ENCODE results near the gene SPATA6.
"Not testable (repeated sequence)": the region's sequence is repeated elsewhere in the genome, so short reads cannot be mapped to it uniquely, and the experiment has no call there.

The SPATA6 gene

DNA sequence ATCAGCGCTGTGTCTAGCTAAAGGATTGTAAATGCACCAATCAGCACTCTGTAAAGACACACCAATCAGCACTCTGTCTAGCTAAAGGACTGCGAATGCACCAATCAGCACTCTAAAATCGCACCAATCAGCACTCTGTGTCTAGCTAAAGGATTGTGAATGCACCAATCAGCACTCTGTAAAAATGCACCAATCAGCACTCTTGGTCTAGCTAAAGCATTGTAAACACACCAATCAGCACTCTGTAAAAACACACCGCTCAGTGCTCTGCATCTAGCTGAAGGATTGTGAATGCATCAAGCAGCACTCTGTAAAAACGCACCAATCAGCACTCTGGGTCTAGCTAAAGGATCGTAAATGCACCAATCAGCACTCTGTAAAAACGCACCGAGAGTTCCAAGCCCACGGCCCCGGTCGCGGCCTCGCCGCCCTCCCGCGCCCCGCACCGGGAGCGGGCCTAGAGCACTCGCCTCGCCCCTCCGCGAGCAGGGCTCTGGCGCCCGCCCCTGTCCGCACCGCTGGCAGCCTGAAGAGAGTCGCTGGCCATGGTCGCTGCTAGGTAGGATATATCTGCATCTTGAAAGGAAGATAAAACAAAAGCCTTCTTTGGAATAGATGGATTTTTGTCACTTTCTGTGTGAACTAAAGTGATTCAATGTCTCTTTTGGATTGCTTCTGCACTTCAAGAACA lies 36.5 kb downstream of the SPATA6 start:
- not testable (repeated sequence) for H2BK120ac ChIP-seq (ENCODE audit: low read depth, low read length); DNase-seq; H3K4me3 ChIP-seq (ENCODE audit: insufficient read depth in 1 of 2, low read depth in 1 of 2, low read length in 2 of 2); H3K4me1 ChIP-seq (ENCODE audit: control insufficient read depth, insufficient read depth, low read depth, low read length); H2BK5ac ChIP-seq (ENCODE audit: low read depth, low read length, poor library complexity, severe bottlenecking); H4K91ac ChIP-seq (ENCODE audit: low read length); H3K27me3 ChIP-seq (ENCODE audit: control insufficient read depth in 1 of 2, insufficient read depth in 1 of 2, low read length in 2 of 2); H3K4ac ChIP-seq (ENCODE audit: low read depth in 1 of 2, low read length in 2 of 2); H2AFZ ChIP-seq (ENCODE audit: low read depth, low read length); H3K23ac ChIP-seq (ENCODE audit: low read length in 2 of 2); H2BK15ac ChIP-seq (ENCODE audit: low read depth, poor library complexity, severe bottlenecking); H3K4me2 ChIP-seq (ENCODE audit: low read length, poor library complexity, severe bottlenecking); H3K79me1 ChIP-seq (replicated peaks; ENCODE audit: low read length, poor library complexity, severe bottlenecking); H3K9ac ChIP-seq (ENCODE audit: low read length); H3K36me3 ChIP-seq (ENCODE audit: control insufficient read depth in 1 of 2, insufficient read depth in 2 of 2, low read depth in 1 of 2, low read length in 2 of 2); H2AK5ac ChIP-seq (ENCODE audit: low read length, severe bottlenecking); H3K27ac ChIP-seq (ENCODE audit: low read length, poor library complexity, severe bottlenecking); H2BK12ac ChIP-seq (ENCODE audit: low read length in 2 of 2); H3K9me3 ChIP-seq (ENCODE audit: control insufficient read depth, low read length); H3K18ac ChIP-seq (ENCODE audit: low read depth in 1 of 2, low read length in 2 of 2); H4K8ac ChIP-seq (ENCODE audit: low read length); H3K14ac ChIP-seq (ENCODE audit: low read length in 2 of 2)
- WGBS, result 96% methylated on average over 29 of the region's 29 CpGs

DNA sequence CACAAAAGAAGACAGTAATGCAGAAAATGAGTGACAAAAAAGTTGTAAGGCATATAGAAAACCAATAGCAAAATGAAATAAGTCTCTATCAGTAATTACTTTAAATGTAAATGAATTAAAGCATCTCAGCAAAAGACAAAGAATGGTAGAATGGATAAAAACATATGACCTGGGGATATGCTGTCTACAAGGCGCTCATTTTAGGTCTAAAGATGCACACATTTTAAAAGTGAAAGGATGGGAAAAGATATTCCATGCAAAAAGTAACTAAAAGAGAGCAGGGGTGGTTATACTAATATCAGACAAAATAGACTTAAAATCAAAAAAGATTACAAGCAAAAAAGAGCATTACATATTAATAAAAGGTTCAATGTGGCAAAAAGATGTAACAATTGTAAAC lies 41.2 kb downstream of the SPATA6 start:
- H3K4me3 ChIP-seq (ENCODE audit: insufficient read depth in 1 of 2, low read depth in 1 of 2, low read length in 2 of 2), result no peak overlapping the region
- H2BK15ac ChIP-seq (ENCODE audit: low read depth, poor library complexity, severe bottlenecking), result no peak overlapping the region
- H3K79me1 ChIP-seq (replicated peaks; ENCODE audit: low read length, poor library complexity, severe bottlenecking), result peaks cover 2% of the 10 kb centered on the region
- no peak overlapping the region for H4K8ac ChIP-seq (ENCODE audit: low read length)
- H3K4me1 ChIP-seq (ENCODE audit: control insufficient read depth, insufficient read depth, low read depth, low read length), result no peaks in the 10 kb centered on the region
- no peak overlapping the region for H3K9ac ChIP-seq (ENCODE audit: low read length)
- H3K36me3 ChIP-seq (ENCODE audit: control insufficient read depth in 1 of 2, insufficient read depth in 2 of 2, low read depth in 1 of 2, low read length in 2 of 2), result no peaks in the 10 kb centered on the region
- 73% methylated on average over 1 of the region's 1 CpG for WGBS
- no peak overlapping the region for H2BK120ac ChIP-seq (ENCODE audit: low read depth, low read length)
- no peak overlapping the region for H4K91ac ChIP-seq (ENCODE audit: low read length)
- no peak overlapping the region for H2BK5ac ChIP-seq (ENCODE audit: low read depth, low read length, poor library complexity, severe bottlenecking)
- H3K27ac ChIP-seq (ENCODE audit: low read length, poor library complexity, severe bottlenecking), result no peak overlapping the region
- H3K23ac ChIP-seq (ENCODE audit: low read length in 2 of 2), result no peak overlapping the region
- peaks cover 4% of the 10 kb centered on the region for H3K9me3 ChIP-seq (ENCODE audit: control insufficient read depth, low read length)
- H2BK12ac ChIP-seq (ENCODE audit: low read length in 2 of 2), result no peak overlapping the region
- no peak overlapping the region for H3K18ac ChIP-seq (ENCODE audit: low read depth in 1 of 2, low read length in 2 of 2)
- H3K4me2 ChIP-seq (ENCODE audit: low read length, poor library complexity, severe bottlenecking), result no peak overlapping the region
- DNase-seq, result no peak
- no peak overlapping the region for H3K4ac ChIP-seq (ENCODE audit: low read depth in 1 of 2, low read length in 2 of 2)
- no peak overlapping the region for H2AK5ac ChIP-seq (ENCODE audit: low read length, severe bottlenecking)
- no peak overlapping the region for H2AFZ ChIP-seq (ENCODE audit: low read depth, low read length)
- H3K14ac ChIP-seq (ENCODE audit: low read length in 2 of 2), result no peak overlapping the region
- no peaks in the 10 kb centered on the region for H3K27me3 ChIP-seq (ENCODE audit: control insufficient read depth in 1 of 2, insufficient read depth in 1 of 2, low read length in 2 of 2)

DNA sequence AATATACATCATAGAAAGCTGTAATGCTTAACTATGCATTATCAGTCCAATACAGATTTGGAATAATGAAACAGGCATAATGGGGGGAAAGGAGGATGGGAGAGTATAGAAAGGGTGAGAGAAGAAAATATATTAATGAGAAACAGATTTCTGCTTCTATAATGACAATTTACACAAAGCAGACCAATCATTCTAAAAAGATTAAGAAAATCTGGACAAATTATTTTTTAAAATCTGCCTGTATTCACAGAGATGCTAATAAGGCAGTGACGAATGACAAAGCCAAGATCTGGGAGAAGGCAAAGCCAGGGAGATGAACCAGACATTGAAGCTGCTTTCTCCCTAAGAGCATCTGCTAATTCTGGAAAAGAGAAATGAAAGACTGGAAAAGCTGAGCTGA lies 50.0 kb downstream of the SPATA6 start:
- Histone ChIP-seq H3K4me1 (ENCODE audit: control insufficient read depth, insufficient read depth, low read depth, low read length) (no peaks in the 10 kb centered on the region), H4K8ac (ENCODE audit: low read length) (no peak overlapping the region), H3K9ac (ENCODE audit: low read length) (no peak overlapping the region), H2BK12ac (ENCODE audit: low read length in 2 of 2) (no peak overlapping the region), H3K4me3 (ENCODE audit: insufficient read depth in 1 of 2, low read depth in 1 of 2, low read length in 2 of 2) (no peak overlapping the region), H3K27ac (ENCODE audit: low read length, poor library complexity, severe bottlenecking) (no peak overlapping the region), H3K27me3 (ENCODE audit: control insufficient read depth in 1 of 2, insufficient read depth in 1 of 2, low read length in 2 of 2) (no peaks in the 10 kb centered on the region), H2AK5ac (ENCODE audit: low read length, severe bottlenecking) (no peak overlapping the region), H3K36me3 (ENCODE audit: control insufficient read depth in 1 of 2, insufficient read depth in 2 of 2, low read depth in 1 of 2, low read length in 2 of 2) (no peaks in the 10 kb centered on the region), H2BK15ac (ENCODE audit: low read depth, poor library complexity, severe bottlenecking) (no peak overlapping the region), H3K79me1 (replicated peaks; ENCODE audit: low read length, poor library complexity, severe bottlenecking) (peaks cover 2% of the 10 kb centered on the region), H2BK120ac (ENCODE audit: low read depth, low read length) (no peak overlapping the region), H4K91ac (ENCODE audit: low read length) (no peak overlapping the region), H3K9me3 (ENCODE audit: control insufficient read depth, low read length) (no peaks in the 10 kb centered on the region), H3K14ac (ENCODE audit: low read length in 2 of 2) (no peak overlapping the region), H3K23ac (ENCODE audit: low read length in 2 of 2) (no peak overlapping the region), H3K4me2 (ENCODE audit: low read length, poor library complexity, severe bottlenecking) (no peak overlapping the region), H3K18ac (ENCODE audit: low read depth in 1 of 2, low read length in 2 of 2) (no peak overlapping the region), H2BK5ac (ENCODE audit: low read depth, low read length, poor library complexity, severe bottlenecking) (no peak overlapping the region), H3K4ac (ENCODE audit: low read depth in 1 of 2, low read length in 2 of 2) (no peak overlapping the region), H2AFZ (ENCODE audit: low read depth, low read length) (no peak overlapping the region)
- DNase-seq, result no peak
- WGBS, result 76% methylated on average over 1 of the region's 1 CpG

DNA sequence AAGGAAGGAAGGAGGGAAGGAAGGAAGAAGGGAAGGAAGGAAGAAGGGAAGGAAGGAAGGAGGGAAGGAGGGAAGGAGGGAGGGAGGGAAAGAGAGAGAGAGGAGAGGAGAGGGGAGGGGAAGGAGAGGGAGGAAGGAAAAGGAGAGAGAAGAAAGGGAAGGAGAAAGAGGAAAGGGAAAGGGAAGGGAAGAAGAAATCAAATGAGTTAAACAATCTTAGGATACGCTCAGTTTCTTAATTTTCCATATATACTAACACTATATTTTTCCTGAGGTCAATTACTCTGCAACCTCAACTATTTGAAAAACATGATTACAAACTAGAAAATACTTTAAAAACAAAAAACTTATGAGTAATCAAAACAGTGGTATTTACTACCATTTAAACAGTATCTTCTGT lies 53.3 kb downstream of the SPATA6 start:
- H2BK12ac ChIP-seq (ENCODE audit: low read length in 2 of 2), result no peak overlapping the region
- no peak overlapping the region for H3K27ac ChIP-seq (ENCODE audit: low read length, poor library complexity, severe bottlenecking)
- H3K9me3 ChIP-seq (ENCODE audit: control insufficient read depth, low read length), result no peaks in the 10 kb centered on the region
- no peak overlapping the region for H2BK15ac ChIP-seq (ENCODE audit: low read depth, poor library complexity, severe bottlenecking)
- WGBS, result no CpG with 5 or more reads among the region's 1 CpG
- H3K4me2 ChIP-seq (ENCODE audit: low read length, poor library complexity, severe bottlenecking), result no peak overlapping the region
- no peaks in the 10 kb centered on the region for H3K36me3 ChIP-seq (ENCODE audit: control insufficient read depth in 1 of 2, insufficient read depth in 2 of 2, low read depth in 1 of 2, low read length in 2 of 2)
- H3K23ac ChIP-seq (ENCODE audit: low read length in 2 of 2), result no peak overlapping the region
- H4K91ac ChIP-seq (ENCODE audit: low read length), result no peak overlapping the region
- no peak overlapping the region for H2BK5ac ChIP-seq (ENCODE audit: low read depth, low read length, poor library complexity, severe bottlenecking)
- no peak overlapping the region for H2AK5ac ChIP-seq (ENCODE audit: low read length, severe bottlenecking)
- H3K18ac ChIP-seq (ENCODE audit: low read depth in 1 of 2, low read length in 2 of 2), result no peak overlapping the region
- H4K8ac ChIP-seq (ENCODE audit: low read length), result no peak overlapping the region
- H3K4ac ChIP-seq (ENCODE audit: low read depth in 1 of 2, low read length in 2 of 2), result no peak overlapping the region
- peaks cover 2% of the 10 kb centered on the region for H3K79me1 ChIP-seq (replicated peaks; ENCODE audit: low read length, poor library complexity, severe bottlenecking)
- no peak overlapping the region for H3K4me3 ChIP-seq (ENCODE audit: insufficient read depth in 1 of 2, low read depth in 1 of 2, low read length in 2 of 2)
- DNase-seq, result no peak
- no peaks in the 10 kb centered on the region for H3K4me1 ChIP-seq (ENCODE audit: control insufficient read depth, insufficient read depth, low read depth, low read length)
- no peaks in the 10 kb centered on the region for H3K27me3 ChIP-seq (ENCODE audit: control insufficient read depth in 1 of 2, insufficient read depth in 1 of 2, low read length in 2 of 2)
- H3K14ac ChIP-seq (ENCODE audit: low read length in 2 of 2), result no peak overlapping the region
- no peak overlapping the region for H2AFZ ChIP-seq (ENCODE audit: low read depth, low read length)
- H3K9ac ChIP-seq (ENCODE audit: low read length), result no peak overlapping the region
- no peak overlapping the region for H2BK120ac ChIP-seq (ENCODE audit: low read depth, low read length)

All from mesenchymal stem cell (in vitro differentiated cells and primary cell).